NCI-H1694 (cell line): ENCODE data around the gene KRTDAP.
A peak's percentile ranks its signal among the peaks of the same experiment; 100 is the strongest.

ENCODE experiments used
- DNase-seq: peaks from one replicate; lab custom pipeline; 2025; lab: John Stamatoyannopoulos, UW

KRTDAP gene

DNA sequence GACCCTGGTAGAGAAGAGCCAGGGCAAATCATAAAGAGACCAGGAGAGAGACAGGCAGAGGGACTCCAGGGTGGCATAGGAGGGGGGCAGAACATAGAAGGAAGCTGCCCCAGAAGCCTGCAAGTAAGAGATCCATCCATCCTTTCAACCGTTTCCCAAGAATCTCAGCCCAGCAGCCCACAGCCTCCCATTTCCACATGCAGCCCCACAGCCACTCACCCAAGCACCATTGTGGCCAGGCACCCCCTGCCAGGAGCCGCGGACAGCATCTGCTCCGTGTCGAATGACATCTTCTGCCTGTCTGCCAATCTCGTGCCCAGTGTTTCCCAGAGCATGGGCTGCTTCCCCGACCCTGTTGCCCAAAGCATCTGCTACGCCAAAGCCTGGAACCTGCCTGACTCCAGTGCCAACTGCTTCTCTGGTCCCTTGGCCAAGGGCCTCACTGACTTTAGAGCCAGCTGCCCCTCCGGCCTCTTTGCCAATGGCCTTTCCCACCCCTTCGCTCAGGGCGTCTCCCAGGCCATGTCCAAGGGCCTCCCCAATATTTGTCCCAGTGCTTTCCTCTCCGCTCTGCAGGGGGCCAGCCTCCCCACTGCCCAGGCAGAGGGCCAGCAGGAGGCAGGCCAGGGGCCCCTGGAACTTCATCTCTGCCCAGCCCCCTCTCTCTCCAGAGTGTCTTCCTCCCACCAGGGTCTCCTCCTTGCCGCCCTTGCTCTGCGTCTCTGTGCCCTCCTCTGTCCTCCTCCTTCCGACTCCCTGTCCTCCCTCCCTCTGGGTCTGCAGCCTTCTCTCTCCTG is 22.8 kb upstream of the KRTDAP start:
- DNase-seq: no peak

- DNase-seq: no peak
Measured at GRCh38 chr19:35511337-35511736, 21.1 kb upstream of the KRTDAP start.

GRCh38 chr19:35510626-35510964 is 20.3 kb upstream of the KRTDAP start:
- DNase-seq: no peak

- DNase-seq: peak; percentile 57
Measured at GRCh38 chr19:35509861-35510625, 19.8 kb upstream of the KRTDAP start.

GRCh38 chr19:35509018-35509652 is 18.9 kb upstream of the KRTDAP start:
- no peak for DNase-seq

- no peak for DNase-seq
Measured at GRCh38 chr19:35508129-35508528, 17.9 kb upstream of the KRTDAP start.

- DNase-seq: no peak
Measured at GRCh38 chr19:35507561-35507960, 17.3 kb upstream of the KRTDAP start.

GRCh38 chr19:35506011-35506410 is 15.7 kb upstream of the KRTDAP start:
- no peak for DNase-seq

DNA sequence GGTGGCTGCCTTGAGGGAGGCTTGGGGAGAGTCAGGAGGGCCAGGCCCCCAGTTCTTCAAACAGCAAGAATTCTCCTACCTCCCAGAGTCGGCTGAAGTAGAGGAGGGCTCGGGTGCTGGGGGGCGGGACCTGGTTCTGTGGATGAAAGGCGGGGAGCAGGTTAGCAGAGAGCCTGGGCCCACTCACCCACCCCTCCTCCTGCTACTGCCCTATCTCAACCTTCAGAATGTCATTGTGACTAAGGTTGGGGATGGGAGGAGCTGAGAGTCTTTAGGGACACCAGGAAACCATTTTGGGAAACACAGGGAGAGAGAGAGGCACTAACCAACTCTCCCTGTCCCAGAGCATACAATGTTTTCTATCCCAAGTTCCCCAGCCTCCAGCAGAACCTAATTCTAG is 12.5 kb upstream of the KRTDAP start:
- no peak for DNase-seq

- DNase-seq: no peak
Measured at GRCh38 chr19:35501684-35502083, 11.4 kb upstream of the KRTDAP start.

DNA sequence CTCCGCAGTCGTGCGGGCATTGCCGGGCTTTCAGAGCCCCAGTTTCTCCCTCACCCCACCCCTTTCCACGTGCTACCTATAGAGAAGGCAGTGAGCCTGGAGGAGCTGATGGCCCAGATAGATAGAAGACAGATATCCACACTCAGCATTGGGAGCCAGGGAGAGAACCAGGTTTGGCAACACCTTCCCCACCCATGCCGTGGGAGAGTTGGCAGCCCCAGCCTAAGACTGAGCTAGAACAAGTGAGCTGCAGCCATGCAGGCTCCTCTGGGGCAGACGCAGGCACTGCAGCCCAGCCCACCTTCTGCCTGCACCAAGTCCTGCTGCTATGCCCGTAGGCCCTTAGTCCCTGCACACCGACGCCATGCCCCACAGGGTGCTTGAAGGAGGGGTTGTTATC is 10.3 kb upstream of the KRTDAP start:
- no peak for DNase-seq

DNA sequence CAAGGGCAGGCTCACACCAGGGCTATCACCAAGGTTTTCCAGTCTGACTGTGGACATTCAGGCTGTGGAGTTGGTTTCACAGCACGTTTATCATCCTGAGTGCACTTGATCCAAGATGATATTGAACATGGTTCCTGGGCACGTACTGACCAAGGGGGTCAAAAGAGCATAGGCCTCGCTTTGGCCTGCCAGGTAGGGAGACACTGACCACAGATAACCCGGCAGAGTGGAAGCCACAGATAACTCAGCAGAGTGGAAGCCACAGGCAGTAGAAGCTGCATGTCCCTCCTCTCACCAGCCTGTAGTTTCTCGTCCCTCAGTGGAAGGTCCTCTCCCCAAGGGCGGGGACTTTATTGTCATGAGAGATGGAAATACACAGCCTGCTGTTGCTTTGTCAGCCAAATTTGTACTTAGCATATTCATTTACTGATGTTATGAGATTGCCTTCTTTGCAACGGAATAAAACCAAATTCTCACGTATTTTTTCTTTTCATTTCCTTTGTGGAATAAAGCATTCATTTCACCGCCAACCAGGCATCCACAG is 8.8 kb upstream of the KRTDAP start:
- no peak for DNase-seq

DNA sequence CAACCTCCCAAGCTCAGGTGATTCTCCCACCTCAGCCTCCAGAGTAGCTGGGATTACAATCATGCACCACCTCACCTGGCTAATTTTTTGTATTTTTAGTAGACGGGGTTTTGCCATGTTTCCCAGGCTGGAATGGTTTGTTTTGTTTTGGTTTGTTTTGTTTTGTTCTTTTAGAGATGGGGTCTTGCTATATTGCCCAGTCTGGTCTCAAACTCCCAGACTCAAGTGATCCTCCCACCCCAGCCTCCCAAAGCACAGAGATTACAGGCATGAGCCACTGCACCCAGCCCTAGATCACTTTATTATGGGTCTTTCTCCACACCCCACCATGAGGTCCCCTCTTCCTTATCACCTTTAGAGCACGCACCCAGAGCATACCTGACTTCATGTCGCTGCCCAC is 8.0 kb upstream of the KRTDAP start:
- no peak for DNase-seq

DNA sequence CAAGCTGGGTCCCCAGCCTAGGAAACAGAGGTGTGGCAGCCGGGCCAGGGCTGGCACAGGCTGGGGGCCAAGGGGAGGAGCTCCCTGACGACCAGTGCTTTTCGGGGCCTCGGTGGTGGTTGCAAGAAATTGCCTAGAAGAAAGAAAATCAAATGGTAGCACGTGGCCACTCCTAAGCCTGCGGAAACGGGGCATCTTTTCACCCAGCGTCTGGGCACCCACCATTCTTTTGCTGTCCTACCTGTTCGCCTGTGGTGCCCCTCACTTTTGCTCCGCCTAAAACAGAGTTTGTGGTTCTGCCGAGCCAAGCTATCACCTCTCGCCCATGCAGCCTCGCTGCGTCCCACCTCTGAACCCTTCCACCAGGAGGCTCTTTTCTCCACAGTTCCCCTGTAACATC is 7.1 kb upstream of the KRTDAP start:
- DNase-seq: no peak

GRCh38 chr19:35495107-35496064 is 5.1 kb upstream of the KRTDAP start:
- DNase-seq: peak; percentile 50

GRCh38 chr19:35493971-35494370 is 3.7 kb upstream of the KRTDAP start:
- DNase-seq: no peak

DNA sequence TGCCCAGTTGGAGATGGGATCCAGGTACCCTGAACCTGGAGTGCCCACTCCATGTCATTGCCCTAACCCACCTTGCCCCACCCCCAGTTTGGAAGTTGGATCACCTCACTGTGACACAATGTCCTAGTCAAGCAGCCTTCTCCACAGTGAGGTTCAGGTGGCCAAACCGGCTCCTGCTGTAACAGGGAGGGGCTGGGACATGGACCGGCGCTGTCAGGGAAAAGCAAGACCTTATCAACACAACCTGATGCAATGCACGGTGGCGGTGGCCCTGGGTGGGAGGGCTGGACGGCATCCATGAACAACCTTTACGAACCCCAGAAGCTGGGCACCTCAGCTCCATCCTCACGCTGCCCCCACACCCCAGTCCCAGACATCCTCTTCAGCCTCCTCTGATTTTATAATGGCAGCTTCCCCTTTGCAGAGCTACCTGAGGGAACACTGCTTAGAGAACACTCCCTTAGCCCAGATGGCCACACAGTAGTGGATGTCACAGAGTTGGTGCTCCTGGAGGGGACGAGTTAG is 1.6 kb upstream of the KRTDAP start:
- DNase-seq: no peak

DNA sequence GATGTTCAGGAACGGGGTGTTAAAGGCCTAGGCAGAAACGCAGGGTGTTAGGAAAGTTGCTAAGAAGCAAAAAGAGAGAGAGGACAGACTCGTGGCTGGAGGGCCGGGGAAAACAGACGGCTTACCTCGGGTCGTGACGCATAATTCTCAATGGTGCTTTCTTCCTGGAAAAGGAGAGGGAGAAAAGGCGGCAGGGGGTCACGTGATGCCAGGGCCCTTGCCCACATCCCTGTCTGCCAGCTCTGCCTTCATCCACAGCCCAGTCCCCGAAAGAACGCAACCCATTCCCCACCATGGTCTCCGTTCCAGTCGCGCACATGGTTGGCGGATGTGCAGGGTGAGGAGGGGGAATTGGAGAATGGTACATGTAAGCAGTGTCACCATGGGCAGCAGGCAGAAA is 1.6 kb downstream of the KRTDAP start:
- no peak for DNase-seq

DNA sequence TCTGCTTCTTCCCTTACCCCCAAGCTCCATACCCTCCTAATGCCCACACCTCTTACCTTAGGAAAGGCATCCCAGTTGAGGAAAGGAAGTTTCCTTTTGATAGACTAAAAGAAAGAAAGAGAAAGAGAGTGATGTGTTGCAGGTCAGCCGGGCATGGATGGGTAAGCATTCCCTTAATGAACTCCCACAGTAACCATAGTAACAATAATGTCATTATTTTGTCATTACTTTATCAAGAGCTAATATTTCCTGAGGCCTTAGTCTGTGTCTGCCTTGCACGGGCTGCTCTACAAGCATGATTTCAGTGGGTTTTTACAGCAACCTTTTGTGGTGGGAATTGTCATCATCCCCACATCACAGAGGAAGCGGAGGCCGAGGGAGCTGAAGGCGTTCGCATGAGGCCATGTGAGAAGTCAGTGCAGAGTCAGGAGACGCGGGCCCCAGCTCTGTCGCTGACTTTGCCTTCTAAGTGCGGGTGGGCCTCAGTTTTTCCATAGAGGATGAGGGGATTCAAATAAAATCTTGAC is 2.5 kb downstream of the KRTDAP start:
- DNase-seq: no peak

GRCh38 chr19:35486268-35486708 is 4.0 kb downstream of the KRTDAP start:
- DNase-seq: no peak
